Osteoblast (primary cell): Measurements from ENCODE around the gene CLCA2. TPM values are rescaled to one million over a fixed set of nuclear protein-coding genes. Genes with fewer than 3 reads are reported as not detected.

Source experiments
- DNase-seq: peaks from one replicate; pipeline ENCODE4 v3.0.0; 2011; ENCODE audit warnings: low spot score, mixed read lengths; ENCODE audit not compliant: insufficient read length; ENCODE audit errors: missing footprints
- H2AFZ ChIP-seq: 2 replicates; pipeline ENCODE4 v1.6.0; 2011; ENCODE audit warnings: mild to moderate bottlenecking, low read length
- H3K27ac ChIP-seq: 2 replicates; pipeline ENCODE4 v1.5.1; 2011; ENCODE audit warnings: mild to moderate bottlenecking, low read depth, low read length, moderate library complexity
- H3K27me3 ChIP-seq: 2 replicates; pipeline ENCODE4 v1.6.0; 2012; ENCODE audit warnings: mild to moderate bottlenecking, control low read depth, inconsistent platforms, low read length, moderate library complexity; ENCODE audit not compliant: insufficient read depth
- H3K36me3 ChIP-seq: 2 replicates; pipeline ENCODE4 v1.5.1; 2011; ENCODE audit warnings: mild to moderate bottlenecking, low read length, control low read depth, moderate library complexity; ENCODE audit not compliant: insufficient read depth
- H3K4me1 ChIP-seq: 2 replicates; pipeline ENCODE4 v1.5.1; 2011; ENCODE audit warnings: mild to moderate bottlenecking, low read length, control low read depth, moderate library complexity; ENCODE audit not compliant: insufficient read depth
- H3K4me2 ChIP-seq: 2 replicates; pipeline ENCODE4 v1.6.0; 2011; ENCODE audit warnings: mild to moderate bottlenecking, low read length; ENCODE audit not compliant: insufficient read depth
- H3K4me3 ChIP-seq: fragments of 200-600 bp; sonication (generic); 3 replicates; pipeline ENCODE4 v1.5.1; 2012; ENCODE audit warnings: mild to moderate bottlenecking, low read length, inconsistent platforms; ENCODE audit not compliant: insufficient read depth
- H3K79me2 ChIP-seq: 2 replicates; pipeline ENCODE4 v1.6.0; 2012; ENCODE audit warnings: mild to moderate bottlenecking, low read length, control low read depth, inconsistent platforms; ENCODE audit not compliant: insufficient read depth
- H3K9me3 ChIP-seq: 2 replicates; pipeline ENCODE4 v1.5.1; 2011; ENCODE audit warnings: low read depth, low read length, control low read depth
- H4K20me1 ChIP-seq: 2 replicates; pipeline ENCODE4 v1.6.0; 2012; ENCODE audit warnings: mild to moderate bottlenecking, low read length, control low read depth; ENCODE audit not compliant: insufficient read depth
- CTCF ChIP-seq: IDR thresholded peaks from 2 replicates; pipeline ENCODE4 v1.5.1; 2011; ENCODE audit warnings: mild to moderate bottlenecking, low read depth, low read length, moderate library complexity; ENCODE audit errors: extremely low read depth
- total RNA-seq: library from RNA; depleted of rRNA; stranded (reverse); fragments of >200 nt; gene quantifications from 2 replicates; pipeline ENCODE4 v1.2.3, GENCODE V29; 2012

Gene CLCA2
- total RNA-seq, 1 donor, result 2.2 TPM

DNA sequence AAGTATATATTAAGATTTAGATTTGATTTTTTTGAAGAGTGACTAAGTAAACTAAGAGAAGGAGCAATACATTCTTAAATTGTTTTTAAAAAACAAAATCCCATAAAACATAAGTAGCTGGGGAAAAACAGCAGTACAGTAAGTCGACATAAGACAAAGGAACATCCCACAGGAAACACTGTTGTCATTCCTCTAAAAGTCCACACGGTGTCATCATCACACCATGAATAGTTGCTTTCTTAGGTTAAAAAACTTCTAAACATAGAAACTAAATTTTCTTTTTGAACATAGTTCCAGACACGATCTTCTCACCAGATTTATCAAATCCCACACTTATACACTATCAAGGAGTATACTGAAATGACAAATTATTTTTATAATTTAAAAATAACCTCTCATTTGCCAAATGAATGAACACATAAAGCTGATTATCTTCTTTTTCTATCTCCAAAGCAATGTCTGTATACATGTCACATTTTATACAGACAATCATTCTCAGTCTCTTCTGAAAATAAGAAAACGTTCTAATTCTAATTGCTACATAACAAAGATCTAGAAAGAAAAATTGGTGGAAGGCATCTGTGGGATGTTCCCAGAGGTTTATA, 43.6 kb upstream of the CLCA2 start:
- Histone ChIP-seq H3K27me3 (no peaks in the 10 kb centered on the region), H3K79me2 (no peaks in the 10 kb centered on the region), H4K20me1 (no peaks in the 10 kb centered on the region), H3K4me1 (peaks cover 14% of the 10 kb centered on the region), H3K36me3 (peaks cover 18% of the 10 kb centered on the region), H3K4me3 (peak overlapping the region; percentile 47), H2AFZ (no peak overlapping the region), H3K9me3 (no peaks in the 10 kb centered on the region), H3K27ac (peak overlapping the region; percentile 21), H3K4me2 (peak overlapping the region; percentile 72)
- peak; percentile 65 for DNase-seq
- peak; percentile 79 for TF ChIP-seq CTCF

DNA sequence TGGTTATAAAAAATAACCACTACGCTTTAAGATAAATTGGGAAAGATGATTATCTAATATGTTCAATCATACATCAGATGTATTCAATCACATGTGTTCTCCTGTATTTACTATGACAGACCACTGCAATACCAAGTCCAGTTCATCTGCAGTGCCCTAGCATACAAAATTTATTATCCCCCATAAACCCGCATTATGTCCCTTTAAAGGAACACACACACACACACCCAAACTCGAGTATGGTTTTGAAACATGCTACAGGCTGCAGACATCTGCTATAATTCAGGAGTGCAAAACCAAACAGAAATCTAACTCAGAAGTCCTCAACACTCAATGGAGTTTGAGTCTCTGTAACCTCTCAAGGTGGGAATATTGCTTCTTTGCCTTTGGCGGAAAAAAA, 42.7 kb upstream of the CLCA2 start:
- no peak for DNase-seq
- TF ChIP-seq CTCF, result no peak
- Histone ChIP-seq H3K9me3 (no peaks in the 10 kb centered on the region), H4K20me1 (no peaks in the 10 kb centered on the region), H2AFZ (peak overlapping the region; percentile 5), H3K4me1 (peaks cover 14% of the 10 kb centered on the region), H3K27me3 (no peaks in the 10 kb centered on the region), H3K36me3 (peaks cover 18% of the 10 kb centered on the region), H3K4me3 (peak overlapping the region; percentile 47), H3K27ac (peak overlapping the region; percentile 21), H3K4me2 (peak overlapping the region; percentile 72), H3K79me2 (peaks cover 3% of the 10 kb centered on the region)

- no peak for DNase-seq
- peak overlapping the region; percentile 8 for H3K4me3 ChIP-seq
Measured at GRCh38 chr1:86382878-86383277, 41.1 kb upstream of the CLCA2 start.

More at GRCh38 chr1:86382878-86383277, 41.1 kb upstream of the CLCA2 start:
- peaks cover 14% of the 10 kb centered on the region for H3K36me3 ChIP-seq
- H3K9me3 ChIP-seq, result no peaks in the 10 kb centered on the region
- H4K20me1 ChIP-seq, result no peaks in the 10 kb centered on the region
- TF ChIP-seq CTCF, result no peak
- H3K4me1 ChIP-seq, result peaks cover 16% of the 10 kb centered on the region
- no peaks in the 10 kb centered on the region for H3K27me3 ChIP-seq
- no peak overlapping the region for H2AFZ ChIP-seq
- peak overlapping the region; percentile 58 for H3K27ac ChIP-seq
- peaks cover 10% of the 10 kb centered on the region for H3K79me2 ChIP-seq
- peak overlapping the region; percentile 77 for H3K4me2 ChIP-seq
